HCT116 (cell line): ENCODE data around the gene ZC3H12D. TPM values are rescaled to one million over a fixed set of nuclear protein-coding genes. Genes with fewer than 3 reads are reported as not detected.

ENCODE experiments used
- ATAC-seq: fragments of 200-7000 bp; cut with Tn5 transposase; 2 replicates; pipeline ENCODE4 v1.9.1; 2020; ENCODE audit warnings: mild to moderate bottlenecking, moderate library complexity
- BruUV-seq: library from RNA; stranded (reverse); fragments of 400-500 nt; replicated peaks from 2 replicates; lab custom pipeline; 2021; lab: Mats Ljungman, UMichigan
- CTCF ChIA-PET: fragments of 300-600 bp; sonication (Branson Sonifier 250); formaldehyde crosslinking; loops from one replicate; lab custom pipeline; 2021; ENCODE audit warnings: antibody characterized with exemption; lab: Charles Lee
- POLR2A ChIA-PET: fragments of 300-600, 350-600 bp; sonication (Branson Sonifier 250); formaldehyde crosslinking; loops from one replicate; lab custom pipeline; 2021; ENCODE audit warnings: antibody characterized with exemption; lab: Charles Lee
- RAD21 ChIA-PET, 2 experiments: fragments of 300-600 bp; sonication (Branson Sonifier 250); formaldehyde crosslinking; loops; one replicate each; lab custom pipeline; 2023; ENCODE audit warnings: low total read pairs in 2 of 2; ENCODE audit not compliant: uncharacterized antibody in 2 of 2, unreplicated experiment in 2 of 2, low non-redundant PET in 1 of 2; lab: Charles Lee
- DNase-seq: peaks from one replicate; pipeline ENCODE4 v3.0.0-alpha.2; 2010; ENCODE audit warnings: low read depth, low spot score
- H2AFZ ChIP-seq: fragments of 200-600 bp; shearing (Covaris generic), sonication (generic); 2 replicates; pipeline ENCODE4 v1.6.1; 2017; ENCODE audit warnings: low read depth, mixed run types, mixed read lengths, antibody characterized with exemption, low read length; ENCODE audit not compliant: poor library complexity, severe bottlenecking
- H3K27ac ChIP-seq: 2 replicates; pipeline ENCODE4 v1.5.1; 2012; ENCODE audit warnings: low read depth, low read length
- H3K27me3 ChIP-seq: fragments of 200-600 bp; sonication (generic); 2 replicates; pipeline ENCODE4 v1.6.1; 2016; ENCODE audit warnings: mixed run types, low read length, mixed read lengths; ENCODE audit not compliant: insufficient read depth
- H3K36me3 ChIP-seq, 2 experiments: fragments of 200-500 bp in 1 of 2; fragments of 200-600 bp in 1 of 2; sonication (Bioruptor generic) in 1 of 2; sonication (generic) in 1 of 2; 2 replicates each; pipeline versions ENCODE4 v1.5.1 to v1.6.1; 2014 to 2016; ENCODE audit warnings: low read length in 2 of 2, inconsistent platforms in 1 of 2, mixed read lengths in 1 of 2, mixed run types in 1 of 2; ENCODE audit not compliant: insufficient read depth in 2 of 2, control insufficient read depth in 1 of 2
- H3K4me1 ChIP-seq, 2 experiments: fragments of 200-600 bp in 1 of 2; sonication (generic) in 1 of 2; 2 replicates each; pipeline versions ENCODE4 v1.5.1 to v1.6.1; 2012 to 2017; ENCODE audit warnings: low read length in 2 of 2, inconsistent platforms in 1 of 2, mild to moderate bottlenecking in 1 of 2, mixed read lengths in 1 of 2, mixed run types in 1 of 2, moderate library complexity in 1 of 2; ENCODE audit not compliant: insufficient read depth in 2 of 2, control insufficient read depth in 1 of 2
- H3K4me2 ChIP-seq: fragments of 200-600 bp; sonication (generic); 2 replicates; pipeline ENCODE4 v1.6.1; 2017; ENCODE audit warnings: mixed run types, low read length, mixed read lengths
- H3K4me3 ChIP-seq, 2 experiments: fragments of 200-600 bp in 1 of 2; sonication (generic) in 1 of 2; replicated peaks in 1 of 2; 2 replicates each; pipeline ENCODE4 v1.5.1; 2011 to 2016; ENCODE audit warnings: low read length in 2 of 2, control low read depth in 1 of 2, low read depth in 1 of 2, mild to moderate bottlenecking in 1 of 2, mixed read lengths in 1 of 2, mixed run types in 1 of 2
- H3K79me2 ChIP-seq: fragments of 200-600 bp; sonication (generic); 2 replicates; pipeline ENCODE4 v1.6.1; 2017; ENCODE audit warnings: mild to moderate bottlenecking, mixed run types, low read length, moderate library complexity, mixed read lengths; ENCODE audit not compliant: insufficient read depth
- H3K9ac ChIP-seq: fragments of 200-600 bp; sonication (generic); 2 replicates; pipeline ENCODE4 v1.6.1; 2016; ENCODE audit warnings: low read length, mixed read lengths
- H3K9me2 ChIP-seq: fragments of 200-600 bp; sonication (generic), shearing (Covaris generic); 2 replicates; pipeline ENCODE4 v1.6.1; 2017; ENCODE audit warnings: mixed run types, mild to moderate bottlenecking, moderate library complexity; ENCODE audit not compliant: insufficient read depth
- H3K9me3 ChIP-seq, 2 experiments: fragments of 200-500 bp in 1 of 2; fragments of 200-600 bp in 1 of 2; sonication (Bioruptor generic) in 1 of 2; sonication (generic) in 1 of 2; 2 replicates each; pipeline ENCODE4 v1.6.1; 2014 to 2017; ENCODE audit warnings: low read length in 2 of 2, mixed read lengths in 2 of 2, inconsistent platforms in 1 of 2, low read depth in 1 of 2, mild to moderate bottlenecking in 1 of 2, mixed run types in 1 of 2, moderate library complexity in 1 of 2; ENCODE audit not compliant: control insufficient read depth in 1 of 2, insufficient read depth in 1 of 2
- H4K20me1 ChIP-seq: fragments of 200-600 bp; sonication (generic), shearing (Covaris generic); 2 replicates; pipeline ENCODE4 v1.6.1; 2017; ENCODE audit warnings: mixed run types, mild to moderate bottlenecking, moderate library complexity; ENCODE audit not compliant: insufficient read depth
- EZH2 ChIP-seq: fragments of 200-600 bp; sonication (generic); IDR thresholded peaks from 2 replicates; pipeline ENCODE4 v1.6.1; 2017; ENCODE audit warnings: antibody characterized with exemption, mixed run types
- JUND ChIP-seq: IDR thresholded peaks from 2 replicates; pipeline ENCODE4 v1.6.1; 2012
- POLR2A ChIP-seq: IDR thresholded peaks from 2 replicates; pipeline ENCODE4 v1.7.0; 2011; ENCODE audit warnings: borderline replicate concordance; ENCODE audit not compliant: insufficient read depth, insufficient read length; ENCODE audit errors: extremely low read depth
- SRF ChIP-seq: IDR thresholded peaks from 2 replicates; pipeline ENCODE4 v1.6.1; 2012; ENCODE audit warnings: low read depth
- YY1 ChIP-seq: IDR thresholded peaks from 2 replicates; pipeline ENCODE4 v1.6.1; 2011; ENCODE audit warnings: low read length, low read depth, moderate library complexity, mild to moderate bottlenecking; ENCODE audit not compliant: insufficient replicate concordance; ENCODE audit errors: extremely low read depth
- ZNF274 ChIP-seq: fragments of 200-500 bp; sonication (Bioruptor generic); IDR thresholded peaks from 2 replicates; pipeline ENCODE4 v1.6.1; 2014; ENCODE audit warnings: mild to moderate bottlenecking, low read depth, low read length, inconsistent platforms
- intact Hi-C: fragments of 100-400 bp; cut with micrococcal nuclease; formaldehyde crosslinking; loops from 2 replicates; pipeline ENCODE4 v1.10.0; 2022
- total RNA-seq: library from RNA; stranded (reverse); gene quantifications from one replicate; pipeline ENCODE4 v1.2.1, GENCODE V29; 2021; ENCODE audit not compliant: unreplicated experiment
- TF ChIP-seq, protein P1 (sequence below): IDR thresholded peaks from 2 replicates; pipeline ENCODE4 v1.6.1; 2011; ENCODE audit warnings: mild to moderate bottlenecking, low read length, moderate library complexity; ENCODE audit not compliant: insufficient replicate concordance; ENCODE audit errors: extremely low read depth
- TF ChIP-seq, protein P2 (sequence below), 3 experiments: fragments of 200-600 bp in 1 of 3; sonication (generic) in 1 of 3; IDR thresholded peaks in 2 of 3; conservative IDR thresholded peaks in 1 of 3; 2 replicates each; pipeline ENCODE4 v1.5.1; 2012 to 2017; ENCODE audit warnings: low read depth in 2 of 3, low read length in 2 of 3, antibody characterized with exemption in 1 of 3, borderline replicate concordance in 1 of 3, control low read depth in 1 of 3, mild to moderate bottlenecking in 1 of 3, mixed read lengths in 1 of 3, mixed run types in 1 of 3, moderate library complexity in 1 of 3; ENCODE audit not compliant: insufficient read depth in 1 of 3
- TF ChIP-seq, protein P3 (sequence below): IDR thresholded peaks from 2 replicates; pipeline ENCODE4 v1.6.1; 2012; ENCODE audit warnings: low read depth

Gene ZC3H12D
- total RNA-seq, 1 experiment from 2014 or later, result 0.30 TPM

DNA sequence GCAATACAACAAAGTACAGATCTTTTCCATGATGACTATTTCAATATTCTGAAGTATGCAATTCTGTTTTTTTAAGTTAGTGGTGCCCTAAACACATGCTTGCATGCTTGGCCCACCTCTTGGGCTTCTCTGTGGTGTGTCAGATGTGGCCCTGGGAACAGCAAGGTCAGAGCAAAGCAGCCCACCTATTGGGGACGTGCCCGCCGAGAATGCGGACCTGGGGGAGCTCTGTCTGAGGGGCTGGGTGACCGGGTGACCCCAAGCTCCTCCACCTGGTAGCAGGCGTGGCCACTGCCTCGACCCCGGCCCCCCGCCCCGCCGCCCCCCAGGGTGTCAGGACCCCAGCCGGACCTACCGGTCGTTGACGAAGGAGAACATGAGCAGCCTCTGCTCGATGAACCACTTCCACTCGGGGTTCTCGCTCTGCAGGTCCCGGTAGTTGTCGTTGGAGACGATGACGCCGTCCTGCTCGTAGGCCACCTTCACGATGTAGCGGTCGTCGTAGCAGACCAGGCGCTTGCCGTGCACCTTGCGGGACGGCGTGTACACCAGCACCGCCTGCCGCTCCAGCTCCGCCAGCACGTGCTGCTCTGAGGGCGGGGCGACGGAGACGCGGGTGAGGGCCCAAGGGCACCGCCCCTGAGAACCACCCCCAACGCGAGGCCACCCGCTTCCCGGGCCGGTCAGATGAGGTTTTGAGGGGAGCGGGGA, 28.3 kb downstream of the ZC3H12D start:
- TF ChIP-seq EZH2 (no peak), JUND (no peak), SRF (no peak), POLR2A (no peak), ZNF274 (no peak), YY1 (no peak)
- TF ChIP-seq, protein P1, sequence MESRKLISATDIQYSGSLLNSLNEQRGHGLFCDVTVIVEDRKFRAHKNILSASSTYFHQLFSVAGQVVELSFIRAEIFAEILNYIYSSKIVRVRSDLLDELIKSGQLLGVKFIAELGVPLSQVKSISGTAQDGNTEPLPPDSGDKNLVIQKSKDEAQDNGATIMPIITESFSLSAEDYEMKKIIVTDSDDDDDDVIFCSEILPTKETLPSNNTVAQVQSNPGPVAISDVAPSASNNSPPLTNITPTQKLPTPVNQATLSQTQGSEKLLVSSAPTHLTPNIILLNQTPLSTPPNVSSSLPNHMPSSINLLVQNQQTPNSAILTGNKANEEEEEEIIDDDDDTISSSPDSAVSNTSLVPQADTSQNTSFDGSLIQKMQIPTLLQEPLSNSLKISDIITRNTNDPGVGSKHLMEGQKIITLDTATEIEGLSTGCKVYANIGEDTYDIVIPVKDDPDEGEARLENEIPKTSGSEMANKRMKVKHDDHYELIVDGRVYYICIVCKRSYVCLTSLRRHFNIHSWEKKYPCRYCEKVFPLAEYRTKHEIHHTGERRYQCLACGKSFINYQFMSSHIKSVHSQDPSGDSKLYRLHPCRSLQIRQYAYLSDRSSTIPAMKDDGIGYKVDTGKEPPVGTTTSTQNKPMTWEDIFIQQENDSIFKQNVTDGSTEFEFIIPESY, result no peak
- TF ChIP-seq, protein P2, sequence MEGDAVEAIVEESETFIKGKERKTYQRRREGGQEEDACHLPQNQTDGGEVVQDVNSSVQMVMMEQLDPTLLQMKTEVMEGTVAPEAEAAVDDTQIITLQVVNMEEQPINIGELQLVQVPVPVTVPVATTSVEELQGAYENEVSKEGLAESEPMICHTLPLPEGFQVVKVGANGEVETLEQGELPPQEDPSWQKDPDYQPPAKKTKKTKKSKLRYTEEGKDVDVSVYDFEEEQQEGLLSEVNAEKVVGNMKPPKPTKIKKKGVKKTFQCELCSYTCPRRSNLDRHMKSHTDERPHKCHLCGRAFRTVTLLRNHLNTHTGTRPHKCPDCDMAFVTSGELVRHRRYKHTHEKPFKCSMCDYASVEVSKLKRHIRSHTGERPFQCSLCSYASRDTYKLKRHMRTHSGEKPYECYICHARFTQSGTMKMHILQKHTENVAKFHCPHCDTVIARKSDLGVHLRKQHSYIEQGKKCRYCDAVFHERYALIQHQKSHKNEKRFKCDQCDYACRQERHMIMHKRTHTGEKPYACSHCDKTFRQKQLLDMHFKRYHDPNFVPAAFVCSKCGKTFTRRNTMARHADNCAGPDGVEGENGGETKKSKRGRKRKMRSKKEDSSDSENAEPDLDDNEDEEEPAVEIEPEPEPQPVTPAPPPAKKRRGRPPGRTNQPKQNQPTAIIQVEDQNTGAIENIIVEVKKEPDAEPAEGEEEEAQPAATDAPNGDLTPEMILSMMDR (IDR thresholded peaks at IDR 0.05 in 2 of 3, conservative IDR thresholded peaks at IDR 0.05 in 1 of 3; ENCODE audit: borderline replicate concordance in 1 of 3, insufficient read depth in 1 of 3, low read depth in 2 of 3, low read length in 2 of 3), result no peak
- TF ChIP-seq, protein P3, sequence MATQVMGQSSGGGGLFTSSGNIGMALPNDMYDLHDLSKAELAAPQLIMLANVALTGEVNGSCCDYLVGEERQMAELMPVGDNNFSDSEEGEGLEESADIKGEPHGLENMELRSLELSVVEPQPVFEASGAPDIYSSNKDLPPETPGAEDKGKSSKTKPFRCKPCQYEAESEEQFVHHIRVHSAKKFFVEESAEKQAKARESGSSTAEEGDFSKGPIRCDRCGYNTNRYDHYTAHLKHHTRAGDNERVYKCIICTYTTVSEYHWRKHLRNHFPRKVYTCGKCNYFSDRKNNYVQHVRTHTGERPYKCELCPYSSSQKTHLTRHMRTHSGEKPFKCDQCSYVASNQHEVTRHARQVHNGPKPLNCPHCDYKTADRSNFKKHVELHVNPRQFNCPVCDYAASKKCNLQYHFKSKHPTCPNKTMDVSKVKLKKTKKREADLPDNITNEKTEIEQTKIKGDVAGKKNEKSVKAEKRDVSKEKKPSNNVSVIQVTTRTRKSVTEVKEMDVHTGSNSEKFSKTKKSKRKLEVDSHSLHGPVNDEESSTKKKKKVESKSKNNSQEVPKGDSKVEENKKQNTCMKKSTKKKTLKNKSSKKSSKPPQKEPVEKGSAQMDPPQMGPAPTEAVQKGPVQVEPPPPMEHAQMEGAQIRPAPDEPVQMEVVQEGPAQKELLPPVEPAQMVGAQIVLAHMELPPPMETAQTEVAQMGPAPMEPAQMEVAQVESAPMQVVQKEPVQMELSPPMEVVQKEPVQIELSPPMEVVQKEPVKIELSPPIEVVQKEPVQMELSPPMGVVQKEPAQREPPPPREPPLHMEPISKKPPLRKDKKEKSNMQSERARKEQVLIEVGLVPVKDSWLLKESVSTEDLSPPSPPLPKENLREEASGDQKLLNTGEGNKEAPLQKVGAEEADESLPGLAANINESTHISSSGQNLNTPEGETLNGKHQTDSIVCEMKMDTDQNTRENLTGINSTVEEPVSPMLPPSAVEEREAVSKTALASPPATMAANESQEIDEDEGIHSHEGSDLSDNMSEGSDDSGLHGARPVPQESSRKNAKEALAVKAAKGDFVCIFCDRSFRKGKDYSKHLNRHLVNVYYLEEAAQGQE, result no peak
- DNase-seq, result no peak
- Histone ChIP-seq H3K4me1 (peaks cover 8 to 10% of the 10 kb centered on the region in 2 experiments; a peak in 3 of 4 replicates), H3K27ac (no peak overlapping the region), H3K9me3 (no peaks in the 10 kb centered on the region), H3K79me2 (no peaks in the 10 kb centered on the region), H3K4me2 (no peak overlapping the region), H3K4me3 (no peak overlapping the region), H3K9me2 (no peaks in the 10 kb centered on the region), H4K20me1 (no peaks in the 10 kb centered on the region), H3K9ac (no peak overlapping the region), H3K36me3 (no peaks in the 10 kb centered on the region), H2AFZ (no peak overlapping the region), H3K27me3 (no peaks in the 10 kb centered on the region)
- no peak for ATAC-seq
- POLR2A ChIA-PET, result no interaction called here
- CTCF ChIA-PET, result no interaction called here
- no TSS peak for BruUV-seq
- RAD21 ChIA-PET, result no interaction called here
- intact Hi-C loops, result no loop called here
